Measurements from ENCODE around the gene CSMD2. TPM values are rescaled to one million over a fixed set of nuclear protein-coding genes. Genes with fewer than 3 reads are reported as not detected.
A peak's percentile ranks its signal among the peaks of the same experiment; 100 is the strongest.

The CSMD2 gene
- total RNA-seq, 1 donor from 2014 or later: 2.6 TPM

- Histone ChIP-seq H3K79me2 (ENCODE audit: low read depth) (no peaks in the 10 kb centered on the region), H3K36me3 (no peaks in the 10 kb centered on the region), H3K27ac (no peak overlapping the region), H2AFZ (replicated peaks) (no peak overlapping the region), H4K20me1 (ENCODE audit: low read depth) (no peaks in the 10 kb centered on the region), H3K4me2 (no peak overlapping the region), H3K4me3 (no peak overlapping the region), H3K9ac (no peak overlapping the region), H3K27me3 (no peaks in the 10 kb centered on the region), H3K4me1 (no peaks in the 10 kb centered on the region), H3F3A (ENCODE audit: low read depth) (no peaks in the 10 kb centered on the region), H3K9me3 (ENCODE audit: low read depth) (no peaks in the 10 kb centered on the region)
- H3K4me3 Mint-ChIP-seq: no peak overlapping the region
- TF ChIP-seq CTCF (IDR thresholded peaks at IDR 0.05) (no peak), EZH2 (IDR thresholded peaks at IDR 0.05) (no peak), EZH2phosphoT487 (IDR thresholded peaks at IDR 0.05) (no peak)
- no peak overlapping the region for H3K27ac Mint-ChIP-seq
- H3K9me3 Mint-ChIP-seq: no peaks in the 10 kb centered on the region
- no peak for DNase-seq (ENCODE audit: low spot score)
- no peaks in the 10 kb centered on the region for H3K27me3 Mint-ChIP-seq (ENCODE audit: insufficient read depth, low read depth)
- peaks cover 2% of the 10 kb centered on the region for H3K36me3 Mint-ChIP-seq
- H3K4me1 Mint-ChIP-seq: peaks cover 2% of the 10 kb centered on the region
Measured at GRCh38 chr1:33726274-33726804, 438.7 kb downstream of the CSMD2 start.

GRCh38 chr1:33725556-33726160 lies 439.4 kb downstream of the CSMD2 start:
- TF ChIP-seq EZH2 (IDR thresholded peaks at IDR 0.05) (no peak), EZH2phosphoT487 (IDR thresholded peaks at IDR 0.05) (no peak), CTCF (IDR thresholded peaks at IDR 0.05) (no peak)
- peaks cover 2% of the 10 kb centered on the region for H3K36me3 Mint-ChIP-seq
- H3K9me3 Mint-ChIP-seq: no peaks in the 10 kb centered on the region
- Histone ChIP-seq H4K20me1 (ENCODE audit: low read depth) (no peaks in the 10 kb centered on the region), H3K4me2 (no peak overlapping the region), H3K27ac (no peak overlapping the region), H3K4me1 (no peaks in the 10 kb centered on the region), H3K9ac (no peak overlapping the region), H2AFZ (replicated peaks) (no peak overlapping the region), H3K27me3 (no peaks in the 10 kb centered on the region), H3K9me3 (ENCODE audit: low read depth) (no peaks in the 10 kb centered on the region), H3K4me3 (no peak overlapping the region), H3K79me2 (ENCODE audit: low read depth) (no peaks in the 10 kb centered on the region), H3K36me3 (no peaks in the 10 kb centered on the region), H3F3A (ENCODE audit: low read depth) (no peaks in the 10 kb centered on the region)
- DNase-seq (ENCODE audit: low spot score): no peak
- H3K27ac Mint-ChIP-seq: no peak overlapping the region
- no peaks in the 10 kb centered on the region for H3K27me3 Mint-ChIP-seq (ENCODE audit: insufficient read depth, low read depth)
- no peak overlapping the region for H3K4me3 Mint-ChIP-seq
- peaks cover 2% of the 10 kb centered on the region for H3K4me1 Mint-ChIP-seq

- H3K36me3 Mint-ChIP-seq: peaks cover 2% of the 10 kb centered on the region
- Histone ChIP-seq H3K9ac (no peak overlapping the region), H3K9me3 (ENCODE audit: low read depth) (no peaks in the 10 kb centered on the region), H3K4me2 (no peak overlapping the region), H2AFZ (replicated peaks) (no peak overlapping the region), H3F3A (ENCODE audit: low read depth) (no peaks in the 10 kb centered on the region), H3K36me3 (no peaks in the 10 kb centered on the region), H3K79me2 (ENCODE audit: low read depth) (no peaks in the 10 kb centered on the region), H4K20me1 (ENCODE audit: low read depth) (no peaks in the 10 kb centered on the region), H3K27me3 (no peaks in the 10 kb centered on the region), H3K4me1 (no peaks in the 10 kb centered on the region), H3K4me3 (no peak overlapping the region), H3K27ac (no peak overlapping the region)
- no peaks in the 10 kb centered on the region for H3K27me3 Mint-ChIP-seq (ENCODE audit: insufficient read depth, low read depth)
- H3K27ac Mint-ChIP-seq: peak overlapping the region; percentile 34
- H3K9me3 Mint-ChIP-seq: no peaks in the 10 kb centered on the region
- peaks cover 2% of the 10 kb centered on the region for H3K4me1 Mint-ChIP-seq
- TF ChIP-seq EZH2 (IDR thresholded peaks at IDR 0.05) (no peak), CTCF (IDR thresholded peaks at IDR 0.05) (no peak), EZH2phosphoT487 (IDR thresholded peaks at IDR 0.05) (no peak)
- no peak for DNase-seq (ENCODE audit: low spot score)
- H3K4me3 Mint-ChIP-seq: no peak overlapping the region
Measured at GRCh38 chr1:33725037-33725436, 440.0 kb downstream of the CSMD2 start.

Data from neural progenitor cell (in vitro differentiated cells).